ENCODE measurements around the gene ANO10.

Gene ANO10

DNA sequence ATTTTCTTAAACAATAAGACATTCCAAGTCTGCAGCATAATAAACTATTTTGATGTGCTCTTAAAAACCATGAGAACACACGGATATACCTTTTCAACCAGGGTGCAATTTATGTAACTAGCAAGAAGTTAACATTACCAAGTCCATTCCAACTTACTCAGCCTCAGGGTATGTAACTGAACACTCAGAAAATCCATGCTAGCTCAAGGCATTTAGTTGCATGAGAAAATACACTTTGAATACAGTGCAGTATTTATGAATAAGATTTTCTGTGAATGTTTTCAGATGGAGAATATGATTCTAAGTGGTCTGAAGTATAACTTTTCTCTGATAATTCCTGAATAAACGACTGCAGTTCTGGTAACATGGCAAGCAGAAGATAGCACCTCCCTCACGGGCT is 211.2 kb downstream of the ANO10 start:
- DNase-seq = no peak

DNA sequence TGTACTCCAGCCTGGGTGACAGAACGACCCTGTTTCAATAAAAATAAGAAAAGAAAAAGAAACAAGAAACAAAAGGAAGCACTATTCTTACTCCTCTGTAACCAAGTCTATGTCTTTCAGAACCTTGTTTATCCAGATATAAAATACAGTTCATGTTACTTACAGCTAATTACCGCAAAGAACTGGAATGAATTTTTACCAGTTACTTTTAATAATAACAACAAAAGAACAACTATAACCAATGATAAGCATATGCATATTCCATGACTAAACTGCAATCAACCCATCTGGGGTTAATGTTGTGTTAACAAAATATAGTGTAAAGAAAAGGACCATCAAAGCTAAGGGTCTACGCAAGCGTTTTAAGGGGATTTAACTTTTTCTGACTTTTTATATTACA is 212.3 kb downstream of the ANO10 start:
- no peak for DNase-seq

DNA sequence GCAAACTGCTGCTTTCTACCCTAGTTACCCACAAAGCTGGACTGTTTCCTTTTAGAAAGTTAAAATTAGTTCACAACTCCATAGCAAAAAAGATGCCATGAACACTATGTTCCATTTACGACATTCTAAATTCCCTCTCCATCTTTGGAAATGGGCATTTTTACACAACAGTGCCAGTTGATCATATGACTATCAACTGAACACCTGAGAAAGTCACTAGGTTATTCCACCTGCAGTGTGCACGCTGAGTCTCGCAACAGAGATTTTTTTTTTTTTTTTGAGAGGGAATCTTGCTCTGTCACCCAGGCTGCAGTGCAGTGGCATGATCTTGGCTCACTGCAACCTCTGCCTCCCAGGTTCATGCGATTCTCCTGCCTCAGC is 215.2 kb downstream of the ANO10 start:
- DNase-seq = no peak

DNA sequence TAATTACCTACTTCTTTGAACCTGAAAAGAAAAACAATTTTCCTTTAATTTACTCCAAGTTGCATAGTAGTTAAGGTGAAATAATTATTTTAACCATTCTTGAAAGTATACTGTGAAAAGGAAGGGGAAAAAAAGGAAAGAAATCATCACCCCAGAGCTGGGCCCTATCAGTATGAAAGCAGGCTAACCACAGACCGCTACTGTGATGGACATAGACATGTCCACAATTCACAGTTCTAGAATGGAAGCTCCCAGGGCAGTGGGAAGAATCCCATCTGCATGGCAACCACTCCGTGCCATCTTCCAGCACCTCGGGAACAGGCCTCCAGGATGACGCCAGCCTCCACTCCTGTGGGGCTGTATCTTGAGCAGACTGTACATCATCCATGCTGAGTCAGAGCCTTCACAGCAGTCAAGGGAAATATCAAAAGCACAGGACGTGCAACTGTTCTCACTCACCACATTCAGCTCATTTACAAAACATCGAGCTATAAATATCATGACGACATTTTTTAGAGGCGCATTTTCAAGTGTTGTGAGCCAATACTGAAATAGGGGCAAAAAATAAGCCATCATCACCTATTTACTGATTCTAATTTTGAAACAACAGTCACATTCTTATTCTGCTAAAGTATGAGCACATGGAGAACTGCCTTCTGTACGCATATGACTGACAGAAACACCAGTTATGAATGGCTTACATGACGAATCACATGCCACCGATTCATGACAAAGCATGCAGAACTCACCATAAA is 215.7 kb downstream of the ANO10 start:
- DNase-seq = peak; percentile 80

- no peak for DNase-seq
Measured at GRCh38 chr3:43400781-43401730, 220.8 kb downstream of the ANO10 start.

DNA sequence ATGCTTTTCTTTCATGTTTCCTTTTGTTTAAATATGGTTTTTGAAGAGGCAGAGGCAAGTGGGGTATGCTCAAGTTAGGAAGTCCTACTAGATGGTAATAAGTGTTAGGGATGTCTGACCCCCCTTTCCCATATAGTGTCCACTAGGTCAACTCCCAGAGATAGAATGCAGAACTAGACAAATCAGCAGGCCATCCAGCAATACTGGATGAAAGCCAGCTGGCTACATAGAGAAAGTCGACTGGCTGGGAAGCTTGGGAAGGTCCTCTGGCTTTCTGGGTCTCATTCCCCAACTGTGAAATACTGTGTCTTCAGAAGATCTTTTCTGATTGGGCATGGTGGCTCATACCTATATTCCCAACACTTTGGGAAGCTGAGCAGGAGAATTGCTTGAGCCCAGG is 221.6 kb downstream of the ANO10 start:
- DNase-seq = no peak

- DNase-seq = no peak
Measured at GRCh38 chr3:43399034-43399433, 222.8 kb downstream of the ANO10 start.

- DNase-seq = peak; percentile 43
Measured at GRCh38 chr3:43394041-43394554, 227.7 kb downstream of the ANO10 start.

GRCh38 chr3:43391621-43392020 is 230.2 kb downstream of the ANO10 start:
- no peak for DNase-seq

GRCh38 chr3:43390255-43390588 is 231.6 kb downstream of the ANO10 start:
- DNase-seq = no peak

GRCh38 chr3:43389388-43390254 is 232.2 kb downstream of the ANO10 start:
- DNase-seq = no peak

DNA sequence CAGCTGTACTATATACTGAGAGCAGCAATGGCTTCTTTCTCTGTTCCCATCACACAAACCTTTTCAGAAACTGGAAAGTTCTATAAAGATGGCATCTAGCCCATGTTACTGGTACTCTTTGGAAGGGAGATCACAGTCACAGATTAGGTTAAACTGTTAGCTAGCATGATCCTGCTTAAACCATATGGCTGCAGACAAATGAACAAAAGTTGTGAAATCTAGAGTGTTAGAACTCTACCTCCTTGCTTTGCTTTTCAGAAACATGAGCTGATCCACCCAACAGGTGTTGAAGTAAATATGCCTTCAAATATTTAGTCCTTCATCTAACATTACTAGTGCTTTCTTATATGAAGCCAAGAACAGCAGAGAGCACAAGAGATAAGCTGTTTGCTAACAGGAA is 232.9 kb downstream of the ANO10 start:
- no peak for DNase-seq

DNA sequence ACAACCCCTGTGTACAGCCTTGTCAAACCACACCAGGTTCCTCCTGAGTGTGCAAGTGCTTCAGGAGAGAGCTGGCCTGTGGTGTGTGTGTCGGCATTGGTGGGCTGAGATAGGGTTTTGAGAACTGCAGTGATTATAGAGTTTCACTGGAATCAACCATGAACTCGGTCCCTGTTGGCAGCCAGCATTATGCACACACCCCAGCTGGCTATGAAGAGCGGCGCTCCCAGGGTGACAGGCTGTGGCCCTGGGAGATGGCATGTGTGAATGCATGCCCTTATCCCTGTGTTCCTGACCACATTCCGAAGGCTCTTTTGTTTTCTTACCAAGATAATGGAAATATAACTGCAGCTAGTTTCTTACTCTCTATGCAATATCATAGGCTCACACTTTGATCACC is 233.6 kb downstream of the ANO10 start:
- DNase-seq = no peak

- peak; percentile 51 for DNase-seq
Measured at GRCh38 chr3:43379343-43379742, 242.5 kb downstream of the ANO10 start.

DNA sequence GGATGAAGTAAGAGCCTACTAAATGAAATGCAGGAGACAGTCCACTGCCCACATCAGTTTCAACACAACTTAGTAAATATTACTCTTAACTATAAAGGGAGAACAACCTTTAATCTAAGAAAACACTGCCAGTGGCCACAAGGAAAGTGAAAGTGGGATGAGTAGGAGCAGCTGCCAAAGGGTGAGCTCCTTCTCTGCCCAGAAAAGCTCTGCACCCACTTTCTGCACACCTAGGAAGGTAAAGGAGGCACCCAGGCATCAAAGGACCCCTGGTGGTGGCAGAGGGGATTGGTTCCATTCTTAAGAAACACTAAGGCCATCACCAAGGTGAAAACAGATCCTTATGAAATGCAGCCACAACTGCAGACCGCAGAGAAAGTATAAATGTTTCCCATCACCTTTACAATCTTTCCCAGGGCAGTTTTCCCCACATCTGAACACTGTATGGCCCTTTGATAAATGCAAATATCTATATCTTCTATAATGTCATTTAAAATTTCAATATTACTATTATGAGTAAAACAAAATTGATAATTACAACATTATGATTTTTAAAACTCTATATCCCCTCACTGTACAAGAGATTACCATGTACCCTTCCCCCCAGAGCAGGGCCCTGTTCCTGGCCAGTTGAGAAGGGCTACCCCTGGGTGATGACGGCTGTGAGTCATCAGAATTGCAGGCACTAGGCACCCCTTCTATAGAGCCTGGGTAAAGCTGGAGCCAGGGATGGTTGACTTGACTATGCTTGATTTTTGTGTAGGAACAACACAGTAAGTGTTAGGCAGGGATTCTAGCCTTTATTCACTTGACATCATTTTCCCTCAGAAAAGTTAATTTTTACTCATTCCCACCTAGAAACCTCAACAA is 243.5 kb downstream of the ANO10 start:
- peak; percentile 27 for DNase-seq

DNA sequence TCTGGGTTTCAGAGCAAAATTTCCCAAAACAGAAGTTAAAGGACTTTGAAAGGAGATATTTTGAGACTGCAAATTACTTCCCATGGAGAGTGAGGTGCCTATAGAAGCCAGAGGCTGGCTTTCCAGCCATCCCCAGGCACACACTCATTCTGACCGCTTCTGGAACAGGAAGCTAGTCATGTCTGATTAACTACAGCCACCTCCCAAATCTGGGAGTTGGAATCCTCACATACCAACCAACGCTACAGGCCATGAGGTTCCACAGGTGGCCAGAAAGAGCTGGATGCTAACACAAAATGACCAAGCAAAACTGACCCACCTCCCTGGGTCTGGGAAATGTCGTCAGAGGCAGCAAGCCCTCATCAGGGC is 248.3 kb downstream of the ANO10 start:
- DNase-seq = peak; percentile 26

- no peak for DNase-seq
Measured at GRCh38 chr3:43372809-43373559, 248.8 kb downstream of the ANO10 start.

DNA sequence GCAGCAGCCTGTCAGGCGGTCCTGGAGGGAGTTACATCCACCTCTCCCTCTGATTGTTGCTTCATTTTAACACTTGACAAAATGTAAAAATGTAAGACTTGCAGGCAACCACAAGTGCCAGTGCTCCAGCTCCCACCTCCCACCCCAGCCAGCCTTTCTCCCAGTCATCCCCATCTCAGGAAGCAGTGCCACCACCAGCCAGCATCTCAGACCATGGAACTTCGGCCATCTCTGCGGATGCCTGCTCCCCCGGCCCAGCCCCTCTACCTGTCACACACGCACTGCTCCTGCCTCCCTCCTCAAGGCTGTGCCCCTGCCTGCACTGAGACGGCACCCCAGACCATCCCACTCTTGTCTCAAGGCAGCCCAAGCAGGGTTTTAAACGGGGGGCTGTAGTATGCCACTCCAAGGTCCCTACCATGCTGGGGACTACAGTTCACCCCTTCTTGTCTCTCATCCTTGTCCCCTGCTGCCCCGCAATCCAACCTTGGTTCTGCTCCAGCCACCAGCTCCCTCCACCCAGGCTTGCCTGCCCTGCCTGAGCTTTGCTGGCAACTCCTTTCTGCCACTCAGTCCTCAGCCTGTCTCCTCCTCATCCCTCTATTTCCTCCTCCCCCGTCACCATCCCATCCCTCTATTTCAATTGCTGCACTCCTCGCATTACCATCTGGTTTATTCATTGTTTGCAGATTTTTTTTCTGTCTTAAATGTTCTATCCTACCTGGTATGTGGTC is 249.6 kb downstream of the ANO10 start:
- no peak for DNase-seq

DNA sequence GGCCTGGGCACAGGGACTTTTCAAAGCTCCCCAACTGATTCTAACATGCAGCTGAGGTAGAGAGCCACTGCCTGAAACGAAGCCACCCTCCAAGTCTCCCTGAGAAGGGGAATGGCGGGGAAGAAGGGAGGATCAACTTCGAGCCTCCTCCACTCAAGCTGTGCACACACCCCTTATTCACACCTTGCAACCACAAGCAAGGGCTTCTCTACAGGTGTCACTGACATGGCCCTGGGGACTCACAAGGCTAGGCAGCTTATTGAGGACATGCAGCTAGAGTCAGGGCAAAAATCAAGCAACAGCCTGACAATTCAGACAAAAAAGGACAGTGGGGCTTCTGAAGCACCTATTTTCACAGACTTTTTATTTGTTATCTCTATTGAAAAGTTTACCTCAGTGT is 250.3 kb downstream of the ANO10 start:
- no peak for DNase-seq

DNA sequence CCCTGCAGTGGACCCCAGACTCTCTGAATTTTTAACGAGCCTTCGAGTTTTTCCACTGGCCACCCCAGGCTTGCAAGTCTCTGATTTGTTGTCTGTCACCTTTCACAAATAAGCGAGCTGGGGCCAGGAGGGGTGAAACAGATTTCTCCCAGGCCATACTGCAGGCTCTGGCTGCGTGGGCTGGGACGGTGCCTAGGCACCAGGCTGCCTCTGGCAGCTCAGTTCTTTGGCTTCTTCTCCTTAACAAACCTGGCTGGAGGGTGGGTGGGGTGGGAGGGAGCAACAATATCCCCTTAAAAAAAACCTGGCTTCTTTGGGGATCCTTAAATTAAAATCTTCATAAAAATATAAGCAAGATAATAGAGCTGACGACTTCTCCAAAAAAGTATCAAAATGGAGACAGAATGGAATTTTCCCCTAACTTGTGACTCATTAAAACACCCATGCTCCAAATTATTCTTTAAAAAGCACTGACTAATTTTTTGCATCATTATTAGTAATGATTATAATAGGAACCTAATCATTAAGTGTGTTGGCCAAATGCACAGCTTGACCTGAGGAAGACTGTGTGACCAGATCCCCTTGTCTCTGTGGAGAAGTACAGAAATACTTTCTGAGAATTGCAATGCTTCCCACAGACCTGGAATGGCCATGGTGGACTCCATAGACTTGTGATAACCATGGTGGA is 251.4 kb downstream of the ANO10 start:
- DNase-seq = no peak

Measured in fibroblast of skin of right biceps (primary cell).